ENCODE measurements around the gene FGFR2.

The FGFR2 gene

GRCh38 chr10:121484816-121485215, 113.4 kb downstream of the FGFR2 start:
- H3K4me3 ChIP-seq (ENCODE audit: low read depth, low read length): no peak overlapping the region
- DNase-seq (ENCODE audit: low read depth): no peak
- no peak for TF ChIP-seq CTCF (IDR thresholded peaks at IDR 0.05; ENCODE audit: insufficient read depth, low read depth, low read length, missing control alignments)

- DNase-seq (ENCODE audit: low read depth): no peak
- no peak for TF ChIP-seq CTCF (IDR thresholded peaks at IDR 0.05; ENCODE audit: insufficient read depth, low read depth, low read length, missing control alignments)
- H3K4me3 ChIP-seq (ENCODE audit: low read depth, low read length): no peak overlapping the region
Measured at GRCh38 chr10:121484401-121484800, 113.8 kb downstream of the FGFR2 start.

GRCh38 chr10:121481180-121481579, 117.1 kb downstream of the FGFR2 start:
- no peak for DNase-seq (ENCODE audit: low read depth)
- H3K4me3 ChIP-seq (ENCODE audit: low read depth, low read length): no peak overlapping the region
- no peak for TF ChIP-seq CTCF (IDR thresholded peaks at IDR 0.05; ENCODE audit: insufficient read depth, low read depth, low read length, missing control alignments)

GRCh38 chr10:121478556-121478955, 119.7 kb downstream of the FGFR2 start:
- TF ChIP-seq CTCF (IDR thresholded peaks at IDR 0.05; ENCODE audit: insufficient read depth, low read depth, low read length, missing control alignments): no peak
- no peak for DNase-seq (ENCODE audit: low read depth)
- H3K4me3 ChIP-seq (ENCODE audit: low read depth, low read length): no peak overlapping the region

- no peak for DNase-seq (ENCODE audit: low read depth)
- no peak overlapping the region for H3K4me3 ChIP-seq (ENCODE audit: low read depth, low read length)
- no peak for TF ChIP-seq CTCF (IDR thresholded peaks at IDR 0.05; ENCODE audit: insufficient read depth, low read depth, low read length, missing control alignments)
Measured at GRCh38 chr10:121469797-121470606, 128.2 kb downstream of the FGFR2 start.

GRCh38 chr10:121468726-121469125, 129.5 kb downstream of the FGFR2 start:
- no peak for DNase-seq (ENCODE audit: low read depth)
- no peak overlapping the region for H3K4me3 ChIP-seq (ENCODE audit: low read depth, low read length)
- no peak for TF ChIP-seq CTCF (IDR thresholded peaks at IDR 0.05; ENCODE audit: insufficient read depth, low read depth, low read length, missing control alignments)

GRCh38 chr10:121466424-121466823, 131.8 kb downstream of the FGFR2 start:
- H3K4me3 ChIP-seq (ENCODE audit: low read depth, low read length): no peak overlapping the region
- TF ChIP-seq CTCF (IDR thresholded peaks at IDR 0.05; ENCODE audit: insufficient read depth, low read depth, low read length, missing control alignments): no peak
- no peak for DNase-seq (ENCODE audit: low read depth)
